HL-60/S4 treated with phorbol 12-myristate 13-acetate at 8.2 ng/mL for 4 days and 3 days (cell line): ENCODE data around the gene TECTA.
"Not testable (repeated sequence)": the region's sequence is repeated elsewhere in the genome, so short reads cannot be mapped to it uniquely, and the experiment has no call there.

ENCODE experiments used
- in situ Hi-C: fragments of 300-500 bp; cut with MboI; formaldehyde crosslinking; loops from 2 replicates; pipeline ENCODE4 v1.15.0; 2022; ENCODE audit warnings: low sequenced_read_pairs

The TECTA gene

DNA sequence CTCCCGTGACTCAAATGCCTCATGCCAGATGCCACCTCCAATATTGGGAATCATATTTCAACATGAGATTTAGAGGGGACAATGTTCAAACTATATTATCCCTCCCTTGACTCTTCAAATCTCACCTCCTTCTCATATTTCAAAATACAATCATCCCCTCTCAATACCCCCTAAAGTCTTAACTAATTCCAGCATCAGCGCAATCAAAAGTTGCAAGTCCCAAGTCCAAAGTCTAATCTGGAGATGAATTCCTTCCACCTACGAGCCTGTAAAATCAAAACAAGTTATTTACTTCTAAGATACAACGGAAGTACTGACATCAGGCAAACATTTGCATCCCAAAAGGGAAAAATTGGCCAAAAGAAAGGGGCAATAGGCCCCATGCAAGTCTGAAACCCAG lies 124.3 kb downstream of the TECTA start:
- in situ Hi-C loops = no loop called here

DNA sequence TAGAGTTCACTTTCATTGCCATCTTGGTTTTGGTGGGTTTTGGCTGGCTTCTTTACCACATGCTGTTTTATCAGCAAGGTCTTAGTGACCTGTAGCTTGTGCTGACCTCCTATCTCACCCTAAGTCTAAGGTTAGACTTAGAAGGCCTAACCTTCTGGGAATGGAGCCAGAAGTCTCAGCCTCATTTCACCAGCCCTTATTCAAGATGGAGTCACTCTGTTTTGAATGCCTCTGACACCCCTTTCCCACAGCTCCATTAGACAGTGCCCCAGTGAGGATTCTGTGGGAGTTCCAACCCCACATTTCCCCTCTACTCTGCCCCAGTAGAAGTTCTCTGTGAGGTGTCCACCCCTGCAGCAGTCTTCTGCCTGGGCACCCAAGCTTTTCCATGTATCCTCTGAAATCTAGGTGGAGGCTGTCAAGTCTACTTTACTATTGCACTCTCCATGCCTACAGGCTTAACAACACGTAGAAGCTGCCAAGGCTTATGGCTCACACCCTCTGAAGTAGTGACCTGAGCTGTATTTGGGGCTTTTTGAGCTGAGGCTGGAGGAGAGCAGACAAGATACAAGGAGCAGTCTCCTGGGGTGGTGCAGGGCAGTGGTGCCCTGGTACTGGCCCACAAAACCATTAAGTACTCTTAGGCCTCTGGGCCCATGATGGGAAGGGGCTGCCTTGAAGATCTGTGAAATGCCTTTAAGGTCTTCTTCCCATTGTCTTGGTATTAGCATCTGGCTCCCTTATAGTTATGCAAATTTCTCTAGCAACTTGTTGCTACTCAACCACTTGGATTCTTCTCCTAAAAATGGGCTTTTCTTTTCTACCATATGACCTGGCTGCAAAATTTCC lies 125.6 kb downstream of the TECTA start:
- in situ Hi-C loops = no loop called here

DNA sequence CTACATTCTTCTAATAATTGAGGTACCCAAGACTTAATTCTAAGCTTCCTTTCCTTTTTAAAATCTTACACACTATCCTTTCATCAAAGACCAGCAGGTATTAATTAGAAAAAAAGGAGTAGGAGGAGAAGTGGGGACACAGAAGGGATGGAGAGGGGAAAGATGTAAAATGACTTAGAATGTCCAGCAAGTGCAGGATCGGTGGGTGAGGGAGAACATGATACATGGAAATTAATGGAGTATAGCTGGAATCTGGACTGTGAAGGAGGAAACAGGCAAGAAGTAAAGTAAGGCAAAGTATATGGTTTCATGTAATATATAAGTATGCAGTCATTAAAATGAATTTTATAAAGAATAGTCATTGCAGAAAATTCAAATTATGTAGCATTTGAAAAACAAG lies 127.8 kb downstream of the TECTA start:
- in situ Hi-C loops = no loop called here

DNA sequence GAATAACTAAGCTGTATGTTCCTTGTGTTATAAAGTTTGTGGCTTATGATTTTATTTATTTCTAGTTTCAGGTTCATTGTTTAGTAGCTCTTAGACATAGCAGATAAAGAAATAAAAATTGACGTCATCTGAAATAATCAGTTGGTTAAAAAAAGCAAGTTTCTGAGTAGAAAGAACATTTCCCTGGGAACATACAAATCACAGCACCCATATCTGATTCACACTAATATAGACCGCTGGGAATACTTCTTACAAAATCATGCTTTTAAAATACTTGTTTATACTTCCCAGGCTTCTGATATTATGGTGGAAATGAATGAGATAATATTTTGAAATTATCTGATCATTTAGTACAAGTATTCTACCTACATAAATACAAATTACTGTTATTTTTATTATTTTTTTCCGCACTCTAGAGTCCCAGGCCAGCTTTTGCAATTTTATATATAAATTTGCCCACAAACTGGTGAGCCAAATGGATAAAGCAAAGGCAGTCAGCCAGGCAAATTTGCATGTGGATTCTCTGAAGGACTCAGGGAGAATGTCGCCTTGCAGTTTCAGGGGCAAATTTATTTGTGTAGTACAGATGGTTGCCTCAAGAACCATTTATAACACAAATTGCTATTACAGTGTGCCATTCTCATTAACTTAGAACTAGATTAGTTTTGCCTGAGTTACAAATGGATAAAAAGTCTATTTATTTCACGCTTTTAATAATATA lies 128.6 kb downstream of the TECTA start:
- in situ Hi-C loops = no loop called here

DNA sequence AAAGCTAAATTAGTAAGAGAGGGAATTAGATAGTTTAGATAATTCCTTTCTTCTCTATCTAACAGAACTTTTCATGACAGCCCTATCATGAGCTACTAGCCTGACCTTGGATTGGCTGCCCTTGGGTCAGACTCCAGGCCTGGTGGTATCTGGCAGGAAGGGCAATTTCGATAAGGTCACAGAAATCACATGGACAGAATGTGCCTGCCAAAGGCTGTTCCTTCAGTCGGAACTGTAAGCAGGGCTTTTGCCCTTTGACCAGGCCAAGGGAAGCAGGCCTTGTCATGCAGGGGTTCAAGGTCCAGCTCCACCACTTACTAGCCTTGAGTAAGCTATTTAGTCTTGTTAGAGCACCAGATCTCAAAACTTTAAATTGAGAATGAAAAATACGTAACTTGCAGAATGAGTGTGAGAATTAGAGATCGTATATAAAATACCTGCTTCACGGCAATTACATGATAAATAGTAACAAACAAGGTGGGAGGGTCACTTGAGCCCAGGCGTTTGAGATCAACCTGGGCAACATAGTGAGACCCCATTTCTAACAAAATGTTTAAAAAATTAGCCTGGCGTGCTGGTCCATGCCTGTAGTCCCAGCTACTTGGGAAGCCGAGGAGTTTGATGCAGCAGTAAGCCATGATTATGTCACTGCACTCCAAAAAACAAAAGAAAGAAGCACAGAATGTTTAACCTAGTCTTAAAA lies 130.7 kb downstream of the TECTA start:
- in situ Hi-C loops = no loop called here

DNA sequence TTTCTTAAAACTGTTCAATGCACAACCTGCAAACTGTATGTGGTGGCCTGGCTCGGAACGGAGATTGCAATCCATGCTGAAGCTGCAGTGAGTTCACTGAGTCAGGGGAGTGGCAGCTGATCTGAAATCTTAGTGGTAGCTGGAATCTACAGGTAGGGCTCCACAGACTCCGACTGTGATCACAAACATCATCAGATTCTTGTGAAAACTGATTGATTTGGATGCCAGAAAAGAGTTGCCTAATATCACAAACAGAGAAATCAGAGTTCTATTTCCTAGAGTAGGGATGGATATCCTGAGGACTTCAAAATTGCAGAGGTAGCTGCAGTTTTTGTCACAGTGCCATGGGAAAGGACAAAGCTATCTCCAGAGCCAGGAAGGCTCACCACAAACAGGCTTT lies 134.0 kb downstream of the TECTA start:
- in situ Hi-C loops = no loop called here

DNA sequence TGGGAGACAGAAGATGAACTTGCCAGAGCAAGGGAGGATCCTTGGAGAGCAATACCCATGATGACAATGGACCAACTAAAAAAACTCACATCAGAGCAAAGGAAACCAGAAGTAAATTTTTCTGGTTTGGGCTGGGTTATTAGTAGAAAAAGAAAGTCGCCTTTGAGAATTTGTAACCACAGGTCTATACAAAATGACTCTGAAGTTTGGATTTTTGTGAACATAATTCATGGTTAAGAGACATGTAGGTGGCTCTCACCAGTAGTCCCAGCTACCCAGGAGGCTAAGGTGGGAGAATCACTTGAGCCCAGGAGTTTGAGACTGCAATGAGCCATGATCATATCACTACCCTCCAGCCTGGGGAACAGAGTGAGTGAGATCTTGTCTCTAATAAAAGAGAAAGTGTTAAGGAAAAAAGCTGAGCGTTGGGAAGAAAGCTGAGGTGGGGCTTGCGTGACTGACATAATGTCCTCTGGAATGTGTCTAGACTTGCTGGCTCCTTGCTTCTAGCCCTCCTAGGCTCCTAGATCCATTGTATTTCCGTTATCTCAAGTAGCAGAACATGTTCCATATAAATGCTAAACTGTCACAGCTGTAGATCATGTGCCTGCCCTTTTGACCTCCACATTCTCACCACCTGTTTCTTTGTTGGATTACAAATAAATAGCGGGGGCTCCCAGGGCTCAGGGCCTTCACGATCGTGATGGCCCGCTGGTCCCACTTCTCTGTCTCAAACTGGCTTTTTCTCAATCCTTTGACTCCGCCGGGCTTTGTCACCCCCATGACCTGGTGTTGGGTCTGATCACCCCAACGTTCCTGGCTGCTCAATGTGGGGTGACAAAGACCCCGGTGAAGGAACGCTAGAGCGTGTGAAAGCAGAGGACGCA lies 135.3 kb downstream of the TECTA start:
- in situ Hi-C loops = no loop called here

DNA sequence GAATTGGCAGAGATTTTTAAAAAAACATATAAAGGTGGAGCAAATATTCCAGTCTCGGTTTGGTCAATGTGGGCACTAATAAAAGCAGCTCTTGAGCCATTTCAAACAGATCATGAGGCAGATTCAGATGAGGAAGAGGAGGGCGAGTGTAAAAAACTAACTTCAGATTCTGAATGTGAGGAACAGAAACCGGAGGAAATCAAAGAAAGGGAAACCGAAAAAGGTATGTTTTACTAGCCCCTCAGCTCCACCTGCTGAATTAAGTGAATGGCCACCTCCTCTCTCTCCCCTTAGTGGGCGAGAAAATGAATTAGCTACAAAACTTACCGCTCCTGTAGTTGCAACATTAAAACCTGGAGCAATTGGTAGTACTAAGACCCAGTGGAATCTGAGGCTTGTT lies 136.2 kb downstream of the TECTA start:
- in situ Hi-C loops = not testable (repeated sequence)

DNA sequence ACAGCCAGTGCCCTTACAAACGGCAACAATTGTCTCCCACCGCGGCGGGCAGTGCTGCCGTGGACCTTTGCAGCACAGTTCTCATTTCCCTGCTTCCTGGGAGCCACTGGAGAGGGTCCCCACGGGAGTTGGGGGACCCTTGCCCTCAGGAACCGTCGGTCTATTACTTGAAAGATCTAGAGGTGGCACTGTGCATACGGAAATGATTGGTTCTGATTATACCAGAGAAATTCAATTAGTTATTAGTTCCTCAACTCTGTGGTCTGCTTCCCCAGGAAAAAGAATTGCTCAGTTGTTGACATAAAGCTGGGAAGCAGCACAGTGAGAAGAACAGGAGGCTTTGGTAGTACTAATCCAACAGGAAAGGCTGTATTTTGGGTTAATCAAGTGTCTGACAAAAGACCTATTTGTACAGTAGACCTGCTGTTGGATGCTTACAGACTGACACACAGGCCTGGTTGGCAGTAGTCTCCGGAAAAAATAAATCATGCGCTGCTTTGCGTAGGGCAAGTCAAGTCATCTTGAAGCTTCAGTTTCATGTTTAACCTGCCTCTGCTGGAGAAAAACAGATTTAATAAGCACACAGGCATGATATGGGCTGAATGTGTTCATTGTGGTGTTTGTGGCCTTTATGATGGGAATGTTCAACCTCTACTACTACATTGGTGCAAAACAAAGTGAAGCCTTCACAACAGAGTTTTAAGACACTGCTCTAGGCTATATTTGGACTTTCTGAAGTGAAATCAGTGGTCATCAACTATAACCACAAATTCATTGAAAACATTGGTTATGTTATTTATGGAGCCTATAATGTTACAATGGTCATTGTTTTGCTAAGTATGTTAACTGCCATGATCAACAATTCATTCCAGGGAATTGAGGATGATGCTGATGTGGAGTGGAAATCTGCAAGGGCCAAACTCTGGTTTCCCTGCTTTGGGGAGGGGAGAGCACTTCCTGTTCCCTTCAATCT lies 136.9 kb downstream of the TECTA start:
- in situ Hi-C loops = no loop called here

DNA sequence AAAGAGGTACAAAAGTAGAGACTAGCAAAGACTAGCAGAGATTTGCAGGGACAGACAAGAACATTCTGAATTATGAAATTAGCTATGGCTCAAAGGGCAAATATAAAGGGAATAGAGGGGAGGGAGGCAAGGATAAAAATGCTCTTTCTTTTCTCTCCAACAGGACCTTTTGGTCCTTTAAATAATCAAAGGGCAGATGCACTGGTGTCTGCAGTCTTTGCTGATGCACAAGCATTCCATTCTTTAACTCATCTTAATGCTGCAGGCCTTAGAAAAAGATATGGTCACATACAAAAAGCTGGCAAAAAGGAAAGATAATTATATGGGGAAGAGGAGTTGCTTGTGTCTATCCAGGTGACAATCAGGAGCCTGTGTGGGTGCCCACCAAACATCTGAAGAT lies 137.9 kb downstream of the TECTA start:
- in situ Hi-C loops = no loop called here

DNA sequence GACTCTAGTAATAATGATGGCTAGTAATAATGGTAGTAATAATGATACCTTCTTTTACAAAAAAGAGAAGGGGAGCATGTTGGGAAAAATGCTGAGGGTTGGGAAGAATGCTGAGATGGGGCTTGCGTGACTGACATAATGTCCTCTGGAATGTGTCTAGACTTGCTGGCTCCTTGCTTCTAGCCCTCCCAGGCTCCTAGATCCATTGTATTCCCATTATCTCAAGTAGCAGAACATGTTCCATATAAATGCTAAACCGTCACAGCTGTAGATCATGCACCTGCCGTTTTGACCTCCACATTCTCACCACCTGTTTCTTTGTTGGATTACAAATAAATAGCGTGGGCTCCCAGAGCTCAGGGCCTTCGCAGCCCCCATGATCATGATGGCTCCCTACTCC lies 139.0 kb downstream of the TECTA start:
- in situ Hi-C loops = not testable (repeated sequence)

DNA sequence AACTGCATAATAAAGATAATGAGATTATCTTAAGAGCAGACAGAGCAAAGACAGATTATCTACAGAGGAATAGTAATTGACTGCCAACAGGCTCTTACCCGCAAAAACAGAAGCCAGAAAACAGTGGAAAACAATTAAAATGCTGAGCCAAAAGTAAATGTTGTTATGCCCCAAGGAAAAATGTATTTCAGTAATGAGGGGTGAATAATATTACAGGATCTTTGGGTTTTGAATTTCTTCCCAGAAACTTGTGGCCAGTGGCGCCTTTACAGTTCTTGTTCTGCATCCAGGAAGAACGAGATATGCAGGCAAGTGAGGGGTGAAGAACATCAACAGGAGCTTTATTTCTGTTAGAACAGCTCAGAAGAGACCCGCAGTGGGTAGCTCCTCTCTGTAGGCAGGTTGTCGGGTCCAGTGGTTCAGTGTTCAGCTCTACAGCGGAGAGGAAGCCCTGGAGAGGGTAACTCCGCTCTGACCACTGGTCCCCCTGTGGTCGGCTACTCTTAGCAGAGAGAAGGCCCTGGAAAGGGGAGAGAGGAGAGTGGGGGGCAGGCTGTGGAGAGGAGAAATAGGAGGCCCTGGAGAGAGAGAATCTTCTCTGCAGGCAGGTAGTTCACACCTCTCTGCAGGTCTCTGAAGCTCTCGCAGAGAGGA lies 139.7 kb downstream of the TECTA start:
- in situ Hi-C loops = no loop called here
